Smooth muscle cell (in vitro differentiated cells): ENCODE data around the gene CA9. TPM values are rescaled to one million over a fixed set of nuclear protein-coding genes. Genes with fewer than 3 reads are reported as not detected.
A peak's percentile ranks its signal among the peaks of the same experiment; 100 is the strongest.

Experiments used
- DNase-seq: peaks from one replicate; lab custom pipeline; 2025; ENCODE audit not compliant: unreplicated experiment; lab: John Stamatoyannopoulos, UW
- H2AFZ ChIP-seq: fragments of 200-600 bp; sonication (generic); 2 replicates; pipeline ENCODE4 v1.6.0; 2016; ENCODE audit warnings: antibody characterized with exemption, low read depth, mild to moderate bottlenecking
- H3F3A ChIP-seq: fragments of 200-600 bp; sonication (generic); 2 replicates; pipeline ENCODE4 v1.6.0; 2017; ENCODE audit warnings: antibody characterized with exemption, low read depth
- H3K27ac ChIP-seq: fragments of 200-600 bp; sonication (generic); 2 replicates; pipeline ENCODE4 v1.5.1; 2016; ENCODE audit warnings: low read depth, mild to moderate bottlenecking
- H3K27me3 ChIP-seq: fragments of 200-600 bp; sonication (generic); 2 replicates; pipeline ENCODE4 v1.6.1; 2016; ENCODE audit warnings: low read depth, mild to moderate bottlenecking
- H3K36me3 ChIP-seq: fragments of 200-600 bp; sonication (generic); 2 replicates; pipeline ENCODE4 v1.5.1; 2016; ENCODE audit warnings: low read depth
- H3K4me1 ChIP-seq: fragments of 200-600 bp; sonication (generic); 2 replicates; pipeline ENCODE4 v1.5.1; 2016; ENCODE audit warnings: low read depth
- H3K4me2 ChIP-seq: fragments of 200-600 bp; sonication (generic); 2 replicates; pipeline ENCODE4 v1.6.0; 2016; ENCODE audit warnings: mild to moderate bottlenecking
- H3K4me3 ChIP-seq: fragments of 200-600 bp; sonication (generic); 2 replicates; pipeline ENCODE4 v1.5.1; 2016; ENCODE audit warnings: mild to moderate bottlenecking
- H3K79me2 ChIP-seq: fragments of 200-600 bp; sonication (generic); 2 replicates; pipeline ENCODE4 v1.6.0; 2016; ENCODE audit warnings: low read depth, mild to moderate bottlenecking
- H3K9ac ChIP-seq: fragments of 200-600 bp; sonication (generic); 2 replicates; pipeline ENCODE4 v1.6.0; 2016; ENCODE audit warnings: low read depth
- H3K9me3 ChIP-seq: fragments of 200-600 bp; sonication (generic); replicated peaks from 2 replicates; pipeline ENCODE4 v1.5.1; 2016; ENCODE audit warnings: low read depth
- H4K20me1 ChIP-seq: fragments of 200-600 bp; sonication (generic); 2 replicates; pipeline ENCODE4 v1.6.0; 2016; ENCODE audit warnings: low read depth
- CTCF ChIP-seq: fragments of 200-600 bp; sonication (generic); IDR thresholded peaks from 2 replicates; pipeline ENCODE4 v1.5.1; 2017; ENCODE audit warnings: borderline replicate concordance, mild to moderate bottlenecking, antibody characterized with exemption; ENCODE audit not compliant: insufficient read depth, poor library complexity, severe bottlenecking
- WGBS: methylation state at CpG from one replicate; pipeline ENCODE4 v1.1.7; 2016; ENCODE audit warnings: low lambda C conversion rate; 5-methylcytosine and 5-hydroxymethylcytosine counted together
- polyA plus RNA-seq: library from polyadenylated mRNA; unstranded; fragments of >200 nt; fragmentation: Nextera tagmentation; extraction: Ambion mirVana; gene quantifications from 2 replicates; pipeline ENCODE4 v1.2.1, GENCODE V29; 2016
- total RNA-seq: library from RNA; depleted of rRNA; stranded (reverse); fragments of >200 nt; gene quantifications from 2 replicates; pipeline ENCODE4 v1.2.3, GENCODE V29; 2014

The CA9 gene
- total and polyA plus RNA-seq, 2 experiments from 2014 or later, result 4.6 TPM; not detected in 1

GRCh38 chr9:35675204-35675603, 1.5 kb downstream of the CA9 start:
- H3F3A ChIP-seq, result peaks cover 6% of the 10 kb centered on the region
- H3K4me3 ChIP-seq, result peak overlapping the region; percentile 56
- H3K4me1 ChIP-seq, result peaks cover 5% of the 10 kb centered on the region
- DNase-seq, result no peak
- WGBS, result 33% methylated on average over 13 of the region's 13 CpGs
- H4K20me1 ChIP-seq, result no peaks in the 10 kb centered on the region
- no peak overlapping the region for H3K27ac ChIP-seq
- H2AFZ ChIP-seq, result peak overlapping the region; percentile 68
- H3K9ac ChIP-seq, result no peak overlapping the region
- peak overlapping the region; percentile 84 for H3K4me2 ChIP-seq
- H3K9me3 ChIP-seq, result no peaks in the 10 kb centered on the region
- H3K36me3 ChIP-seq, result no peaks in the 10 kb centered on the region
- no peak for TF ChIP-seq CTCF
- H3K27me3 ChIP-seq, result no peaks in the 10 kb centered on the region
- no peaks in the 10 kb centered on the region for H3K79me2 ChIP-seq

GRCh38 chr9:35675732-35676392, 2.1 kb downstream of the CA9 start:
- Histone ChIP-seq H2AFZ (peak overlapping the region; percentile 68), H3K4me3 (peak overlapping the region; percentile 56), H3K9me3 (no peaks in the 10 kb centered on the region), H3K27me3 (no peaks in the 10 kb centered on the region), H3K36me3 (no peaks in the 10 kb centered on the region), H3K4me1 (peaks cover 5% of the 10 kb centered on the region), H3K4me2 (peak overlapping the region; percentile 84), H3K27ac (no peak overlapping the region), H3K9ac (peak overlapping the region; percentile 15), H3F3A (peaks cover 7% of the 10 kb centered on the region), H4K20me1 (no peaks in the 10 kb centered on the region), H3K79me2 (no peaks in the 10 kb centered on the region)
- DNase-seq, result peak; percentile 21
- 19% methylated on average over 32 of the region's 51 CpGs for WGBS
- TF ChIP-seq CTCF, result no peak

GRCh38 chr9:35679091-35679490, 5.4 kb downstream of the CA9 start:
- no peaks in the 10 kb centered on the region for H3K36me3 ChIP-seq
- no peak for TF ChIP-seq CTCF
- H4K20me1 ChIP-seq, result peaks cover 30% of the 10 kb centered on the region
- DNase-seq, result no peak
- H3K9ac ChIP-seq, result no peak overlapping the region
- H3K9me3 ChIP-seq, result no peaks in the 10 kb centered on the region
- no peak overlapping the region for H2AFZ ChIP-seq
- WGBS, result 94% methylated on average over 5 of the region's 5 CpGs
- H3K4me1 ChIP-seq, result peaks cover 5% of the 10 kb centered on the region
- H3K79me2 ChIP-seq, result no peaks in the 10 kb centered on the region
- no peak overlapping the region for H3K4me3 ChIP-seq
- H3K27ac ChIP-seq, result no peak overlapping the region
- H3F3A ChIP-seq, result peaks cover 37% of the 10 kb centered on the region
- no peaks in the 10 kb centered on the region for H3K27me3 ChIP-seq
- no peak overlapping the region for H3K4me2 ChIP-seq
